ENCODE data around the gene FAM72C.
"Not testable (repeated sequence)": the region's sequence is repeated elsewhere in the genome, so short reads cannot be mapped to it uniquely, and the experiment has no call there.

DNA sequence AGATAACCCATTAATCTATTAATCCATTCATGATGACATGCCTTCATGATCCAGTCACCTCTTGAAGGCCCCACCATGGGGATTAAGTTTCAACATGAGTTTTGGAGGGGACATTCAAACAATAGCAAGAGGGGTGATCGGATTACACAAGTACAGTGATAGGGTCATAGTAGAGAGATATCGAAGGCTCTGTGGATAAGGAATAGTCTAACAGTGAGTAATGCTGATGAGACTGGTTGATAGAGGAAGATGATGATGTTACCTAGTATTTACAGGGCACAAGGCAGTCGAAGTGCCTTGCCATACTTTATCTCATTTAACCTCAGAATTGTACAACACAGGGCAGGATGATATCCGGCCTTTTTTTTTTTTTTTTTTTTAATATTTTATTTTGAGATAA is 18.9 kb upstream of the FAM72C start:
- TF ChIP-seq, protein P1, sequence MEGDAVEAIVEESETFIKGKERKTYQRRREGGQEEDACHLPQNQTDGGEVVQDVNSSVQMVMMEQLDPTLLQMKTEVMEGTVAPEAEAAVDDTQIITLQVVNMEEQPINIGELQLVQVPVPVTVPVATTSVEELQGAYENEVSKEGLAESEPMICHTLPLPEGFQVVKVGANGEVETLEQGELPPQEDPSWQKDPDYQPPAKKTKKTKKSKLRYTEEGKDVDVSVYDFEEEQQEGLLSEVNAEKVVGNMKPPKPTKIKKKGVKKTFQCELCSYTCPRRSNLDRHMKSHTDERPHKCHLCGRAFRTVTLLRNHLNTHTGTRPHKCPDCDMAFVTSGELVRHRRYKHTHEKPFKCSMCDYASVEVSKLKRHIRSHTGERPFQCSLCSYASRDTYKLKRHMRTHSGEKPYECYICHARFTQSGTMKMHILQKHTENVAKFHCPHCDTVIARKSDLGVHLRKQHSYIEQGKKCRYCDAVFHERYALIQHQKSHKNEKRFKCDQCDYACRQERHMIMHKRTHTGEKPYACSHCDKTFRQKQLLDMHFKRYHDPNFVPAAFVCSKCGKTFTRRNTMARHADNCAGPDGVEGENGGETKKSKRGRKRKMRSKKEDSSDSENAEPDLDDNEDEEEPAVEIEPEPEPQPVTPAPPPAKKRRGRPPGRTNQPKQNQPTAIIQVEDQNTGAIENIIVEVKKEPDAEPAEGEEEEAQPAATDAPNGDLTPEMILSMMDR (conservative IDR thresholded peaks at IDR 0.05 in 1 of 2, IDR thresholded peaks at IDR 0.05 in 1 of 2; ENCODE audit: low read depth in 1 of 2, low read length in 2 of 2) = not testable (repeated sequence)
- not testable (repeated sequence) for TF ChIP-seq EZH2 (IDR thresholded peaks at IDR 0.05; ENCODE audit: low read length, missing control alignments)
